HepG2 (cell line): Measurements from ENCODE around the gene ATAD1. TPM values are rescaled to one million over a fixed set of nuclear protein-coding genes. Genes with fewer than 3 reads are reported as not detected.
A peak's percentile ranks its signal among the peaks of the same experiment; 100 is the strongest.

Experiments used
- AHR ChIP-seq: IDR thresholded peaks from 2 replicates; pipeline ENCODE4 v1.6.1; 2018; ENCODE audit warnings: missing genetic modification reagents, missing compliant biosample characterization
- ETV5 ChIP-seq: IDR thresholded peaks from 2 replicates; pipeline ENCODE4 v1.6.1; 2018; ENCODE audit warnings: missing biosample characterization, missing genetic modification reagents, inconsistent platforms, borderline replicate concordance
- MAFG ChIP-seq: sonication (generic); formaldehyde crosslinking; IDR thresholded peaks from 2 replicates; pipeline ENCODE4 v1.5.1; 2020; ENCODE audit warnings: mild to moderate bottlenecking, missing genetic modification reagents
- SOX5 ChIP-seq: IDR thresholded peaks from 2 replicates; pipeline ENCODE4 v1.6.1; 2016; ENCODE audit warnings: borderline replicate concordance
- SRY ChIP-seq: sonication (generic); formaldehyde crosslinking; IDR thresholded peaks from 2 replicates; pipeline ENCODE4 v1.8.0; 2022; ENCODE audit warnings: mild to moderate bottlenecking, missing genetic modification reagents
- TAF15 ChIP-seq: fragments of 200-400 bp; formaldehyde crosslinking; IDR thresholded peaks from one replicate; pipeline ENCODE4 v1.6.1; 2018; ENCODE audit warnings: mild to moderate bottlenecking, low read depth, low read length; ENCODE audit not compliant: poor library complexity, severe bottlenecking
- ZNF230 ChIP-seq: sonication (generic); formaldehyde crosslinking; IDR thresholded peaks from 2 replicates; pipeline ENCODE4 v1.4.0; 2020; ENCODE audit warnings: mild to moderate bottlenecking, missing genetic modification reagents
- ZNF44 ChIP-seq: sonication (generic); formaldehyde crosslinking; IDR thresholded peaks from 2 replicates; pipeline ENCODE4 v1.5.1; 2020; ENCODE audit warnings: mild to moderate bottlenecking, missing genetic modification reagents
- ZNF550 ChIP-seq: sonication (generic); formaldehyde crosslinking; IDR thresholded peaks from 2 replicates; pipeline ENCODE4 v1.4.0; 2020; ENCODE audit warnings: mild to moderate bottlenecking, missing genetic modification reagents, borderline replicate concordance
- ZNF562 ChIP-seq: sonication (generic); formaldehyde crosslinking; IDR thresholded peaks from 2 replicates; pipeline ENCODE4 v1.8.0; 2022; ENCODE audit warnings: missing genetic modification reagents, borderline replicate concordance
- ZNF83 ChIP-seq: sonication (generic); formaldehyde crosslinking; IDR thresholded peaks from 2 replicates; pipeline ENCODE4 v1.4.0; 2020; ENCODE audit warnings: missing genetic modification reagents, mild to moderate bottlenecking, borderline replicate concordance
- polyA plus RNA-seq, 8 experiments: library from polyadenylated mRNA; depleted of rRNA in 3 of 8; stranded (reverse) in 7 of 8; unstranded in 1 of 8; fragments of >200 nt; fragmentation: Illumina TruSeq in 4 of 8; extraction: Trizol in 4 of 8; gene quantifications; 2 replicates each; pipeline versions ENCODE4 v1.2.1 to v1.2.3, GENCODE V29; 2011 to 2016; ENCODE audit warnings: low read depth in 4 of 8, missing spikeins in 1 of 8, mixed read lengths in 1 of 8; ENCODE audit not compliant: insufficient read depth in 1 of 8
- total RNA-seq, 5 experiments: library from RNA; depleted of rRNA; stranded (reverse); fragments of >200 nt; fragmentation: Illumina TruSeq; extraction: Trizol; gene quantifications; 2 replicates each; pipeline ENCODE4 v1.2.3, GENCODE V29; 2016; ENCODE audit warnings: low read depth in 1 of 5
- TF ChIP-seq, protein P1 (sequence below): sonication (generic); formaldehyde crosslinking; IDR thresholded peaks from 2 replicates; pipeline ENCODE4 v1.9.0; 2021; ENCODE audit warnings: mild to moderate bottlenecking, missing genetic modification reagents
- TF ChIP-seq, protein P2 (sequence below): sonication (generic); formaldehyde crosslinking; IDR thresholded peaks from 2 replicates; pipeline ENCODE4 v1.4.0; 2020; ENCODE audit warnings: missing genetic modification reagents
- TF ChIP-seq, protein P3 (sequence below): IDR thresholded peaks from 2 replicates; pipeline ENCODE4 v1.6.1; 2012; ENCODE audit warnings: low read depth, low read length, improper control_type of control experiment
- TF ChIP-seq, protein P4 (sequence below): sonication (generic); formaldehyde crosslinking; IDR thresholded peaks from 2 replicates; pipeline ENCODE4 v1.4.0; 2020; ENCODE audit warnings: mild to moderate bottlenecking, missing genetic modification reagents

Gene ATAD1
- total and polyA plus RNA-seq, 2 of the 13 experiments (the other 11 are each of a cell fraction or from before 2014, with no cell fraction given) = 14.9 to 28.2 TPM

DNA sequence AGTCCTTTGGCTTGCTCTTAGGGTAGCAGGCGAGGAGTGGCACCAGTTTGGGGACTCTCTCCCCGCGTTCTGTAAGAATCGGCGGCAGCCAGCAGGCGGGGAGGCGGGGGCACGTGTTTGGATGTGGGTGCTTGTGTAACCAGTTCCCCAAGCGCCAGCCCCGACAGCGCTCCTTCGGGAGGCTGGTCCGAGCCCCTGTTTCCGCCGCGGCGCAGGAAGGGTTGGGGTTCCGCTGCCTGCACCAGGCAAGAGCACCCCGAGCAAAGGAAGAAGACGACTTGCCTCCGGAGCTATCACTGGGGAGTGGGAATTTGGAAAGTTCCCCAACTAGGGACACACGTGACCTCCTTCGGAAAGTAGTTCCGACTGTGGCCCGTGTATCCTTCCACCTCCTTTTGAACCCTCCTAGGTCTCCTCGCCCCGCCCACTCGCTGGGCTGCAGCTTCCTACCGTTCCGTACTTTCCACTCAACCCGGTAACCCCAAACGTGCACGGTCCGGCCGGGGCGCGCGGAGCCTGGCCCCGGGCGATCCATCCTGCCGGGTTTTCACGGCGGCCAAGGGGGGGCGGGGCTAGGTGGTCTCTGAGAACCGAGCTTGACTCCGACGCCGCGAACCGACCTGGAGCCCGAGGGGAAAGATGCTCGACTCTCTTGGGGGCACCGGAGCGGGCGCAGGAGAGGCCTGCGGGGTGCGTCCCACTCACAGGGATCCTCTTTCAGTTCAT is 44.1 kb upstream of the ATAD1 start (continued):
- TF ChIP-seq, protein P1, sequence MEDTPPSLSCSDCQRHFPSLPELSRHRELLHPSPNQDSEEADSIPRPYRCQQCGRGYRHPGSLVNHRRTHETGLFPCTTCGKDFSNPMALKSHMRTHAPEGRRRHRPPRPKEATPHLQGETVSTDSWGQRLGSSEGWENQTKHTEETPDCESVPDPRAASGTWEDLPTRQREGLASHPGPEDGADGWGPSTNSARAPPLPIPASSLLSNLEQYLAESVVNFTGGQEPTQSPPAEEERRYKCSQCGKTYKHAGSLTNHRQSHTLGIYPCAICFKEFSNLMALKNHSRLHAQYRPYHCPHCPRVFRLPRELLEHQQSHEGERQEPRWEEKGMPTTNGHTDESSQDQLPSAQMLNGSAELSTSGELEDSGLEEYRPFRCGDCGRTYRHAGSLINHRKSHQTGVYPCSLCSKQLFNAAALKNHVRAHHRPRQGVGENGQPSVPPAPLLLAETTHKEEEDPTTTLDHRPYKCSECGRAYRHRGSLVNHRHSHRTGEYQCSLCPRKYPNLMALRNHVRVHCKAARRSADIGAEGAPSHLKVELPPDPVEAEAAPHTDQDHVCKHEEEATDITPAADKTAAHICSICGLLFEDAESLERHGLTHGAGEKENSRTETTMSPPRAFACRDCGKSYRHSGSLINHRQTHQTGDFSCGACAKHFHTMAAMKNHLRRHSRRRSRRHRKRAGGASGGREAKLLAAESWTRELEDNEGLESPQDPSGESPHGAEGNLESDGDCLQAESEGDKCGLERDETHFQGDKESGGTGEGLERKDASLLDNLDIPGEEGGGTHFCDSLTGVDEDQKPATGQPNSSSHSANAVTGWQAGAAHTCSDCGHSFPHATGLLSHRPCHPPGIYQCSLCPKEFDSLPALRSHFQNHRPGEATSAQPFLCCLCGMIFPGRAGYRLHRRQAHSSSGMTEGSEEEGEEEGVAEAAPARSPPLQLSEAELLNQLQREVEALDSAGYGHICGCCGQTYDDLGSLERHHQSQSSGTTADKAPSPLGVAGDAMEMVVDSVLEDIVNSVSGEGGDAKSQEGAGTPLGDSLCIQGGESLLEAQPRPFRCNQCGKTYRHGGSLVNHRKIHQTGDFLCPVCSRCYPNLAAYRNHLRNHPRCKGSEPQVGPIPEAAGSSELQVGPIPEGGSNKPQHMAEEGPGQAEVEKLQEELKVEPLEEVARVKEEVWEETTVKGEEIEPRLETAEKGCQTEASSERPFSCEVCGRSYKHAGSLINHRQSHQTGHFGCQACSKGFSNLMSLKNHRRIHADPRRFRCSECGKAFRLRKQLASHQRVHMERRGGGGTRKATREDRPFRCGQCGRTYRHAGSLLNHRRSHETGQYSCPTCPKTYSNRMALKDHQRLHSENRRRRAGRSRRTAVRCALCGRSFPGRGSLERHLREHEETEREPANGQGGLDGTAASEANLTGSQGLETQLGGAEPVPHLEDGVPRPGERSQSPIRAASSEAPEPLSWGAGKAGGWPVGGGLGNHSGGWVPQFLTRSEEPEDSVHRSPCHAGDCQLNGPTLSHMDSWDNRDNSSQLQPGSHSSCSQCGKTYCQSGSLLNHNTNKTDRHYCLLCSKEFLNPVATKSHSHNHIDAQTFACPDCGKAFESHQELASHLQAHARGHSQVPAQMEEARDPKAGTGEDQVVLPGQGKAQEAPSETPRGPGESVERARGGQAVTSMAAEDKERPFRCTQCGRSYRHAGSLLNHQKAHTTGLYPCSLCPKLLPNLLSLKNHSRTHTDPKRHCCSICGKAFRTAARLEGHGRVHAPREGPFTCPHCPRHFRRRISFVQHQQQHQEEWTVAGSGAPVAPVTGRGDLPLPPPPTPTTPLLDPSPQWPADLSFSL (CRISPR knock-in tag) = peak; percentile 40; the same call in 1 of the 2 replicates
- TF ChIP-seq MAFG (no peak), ETV5 (CRISPR knock-in tag) (peak; percentile 77), SOX5 (CRISPR knock-in tag) (peak; percentile 47; the same call in 1 of the 2 replicates), ZNF230 (CRISPR knock-in tag) (peak; percentile 89; the same call in 1 of the 2 replicates), TAF15 (no peak), ZNF550 (CRISPR knock-in tag) (no peak), ZNF562 (CRISPR knock-in tag) (0 out of 2 replicates have a peak, but pooled peaks have one; percentile 39), SRY (CRISPR knock-in tag) (peak; percentile 77; the same call in 1 of the 2 replicates), ZNF83 (no peak; the same call in none of the 2 replicates), ZNF44 (CRISPR knock-in tag) (peak; percentile 68; the same call in 1 of the 2 replicates), AHR (CRISPR knock-in tag) (no peak)
- TF ChIP-seq, protein P2, sequence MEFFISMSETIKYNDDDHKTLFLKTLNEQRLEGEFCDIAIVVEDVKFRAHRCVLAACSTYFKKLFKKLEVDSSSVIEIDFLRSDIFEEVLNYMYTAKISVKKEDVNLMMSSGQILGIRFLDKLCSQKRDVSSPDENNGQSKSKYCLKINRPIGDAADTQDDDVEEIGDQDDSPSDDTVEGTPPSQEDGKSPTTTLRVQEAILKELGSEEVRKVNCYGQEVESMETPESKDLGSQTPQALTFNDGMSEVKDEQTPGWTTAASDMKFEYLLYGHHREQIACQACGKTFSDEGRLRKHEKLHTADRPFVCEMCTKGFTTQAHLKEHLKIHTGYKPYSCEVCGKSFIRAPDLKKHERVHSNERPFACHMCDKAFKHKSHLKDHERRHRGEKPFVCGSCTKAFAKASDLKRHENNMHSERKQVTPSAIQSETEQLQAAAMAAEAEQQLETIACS (CRISPR knock-in tag) = peak; percentile 92
- TF ChIP-seq, protein P3, sequence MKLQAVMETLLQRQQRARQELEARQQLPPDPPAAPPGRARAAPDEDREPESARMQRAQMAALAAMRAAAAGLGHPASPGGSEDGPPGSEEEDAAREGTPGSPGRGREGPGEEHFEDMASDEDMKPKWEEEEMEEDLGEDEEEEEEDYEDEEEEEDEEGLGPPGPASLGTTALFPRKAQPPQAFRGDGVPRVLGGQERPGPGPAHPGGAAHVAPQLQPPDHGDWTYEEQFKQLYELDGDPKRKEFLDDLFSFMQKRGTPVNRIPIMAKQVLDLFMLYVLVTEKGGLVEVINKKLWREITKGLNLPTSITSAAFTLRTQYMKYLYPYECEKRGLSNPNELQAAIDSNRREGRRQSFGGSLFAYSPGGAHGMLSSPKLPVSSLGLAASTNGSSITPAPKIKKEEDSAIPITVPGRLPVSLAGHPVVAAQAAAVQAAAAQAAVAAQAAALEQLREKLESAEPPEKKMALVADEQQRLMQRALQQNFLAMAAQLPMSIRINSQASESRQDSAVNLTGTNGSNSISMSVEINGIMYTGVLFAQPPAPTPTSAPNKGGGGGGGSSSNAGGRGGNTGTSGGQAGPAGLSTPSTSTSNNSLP = 0 out of 2 replicates have a peak, but pooled peaks have one; percentile 9
- TF ChIP-seq, protein P4, sequence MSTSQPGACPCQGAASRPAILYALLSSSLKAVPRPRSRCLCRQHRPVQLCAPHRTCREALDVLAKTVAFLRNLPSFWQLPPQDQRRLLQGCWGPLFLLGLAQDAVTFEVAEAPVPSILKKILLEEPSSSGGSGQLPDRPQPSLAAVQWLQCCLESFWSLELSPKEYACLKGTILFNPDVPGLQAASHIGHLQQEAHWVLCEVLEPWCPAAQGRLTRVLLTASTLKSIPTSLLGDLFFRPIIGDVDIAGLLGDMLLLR (CRISPR knock-in tag) = 0 out of 2 replicates have a peak, but pooled peaks have one; percentile 56
